ENCODE results near the gene AGBL4.

DNA sequence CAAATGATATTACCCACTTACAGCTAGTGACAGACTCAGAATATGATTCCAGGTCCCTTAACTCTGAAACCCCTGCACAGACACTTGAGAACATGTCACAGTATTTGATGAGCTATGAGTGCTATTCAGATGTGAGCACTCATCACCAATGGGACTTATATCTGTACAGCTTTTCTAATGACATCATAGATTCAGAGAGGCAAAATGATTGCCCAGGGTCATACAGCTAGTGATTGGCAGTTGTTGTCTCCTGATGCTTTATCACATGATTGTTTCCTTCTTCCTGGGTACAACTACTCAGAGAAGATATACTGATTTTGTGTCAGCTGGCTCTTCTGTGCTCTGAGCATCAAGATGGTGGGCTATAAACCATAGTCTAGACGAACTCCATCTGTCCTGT, 819.0 kb downstream of the AGBL4 start:
- TF ChIP-seq, protein P1, sequence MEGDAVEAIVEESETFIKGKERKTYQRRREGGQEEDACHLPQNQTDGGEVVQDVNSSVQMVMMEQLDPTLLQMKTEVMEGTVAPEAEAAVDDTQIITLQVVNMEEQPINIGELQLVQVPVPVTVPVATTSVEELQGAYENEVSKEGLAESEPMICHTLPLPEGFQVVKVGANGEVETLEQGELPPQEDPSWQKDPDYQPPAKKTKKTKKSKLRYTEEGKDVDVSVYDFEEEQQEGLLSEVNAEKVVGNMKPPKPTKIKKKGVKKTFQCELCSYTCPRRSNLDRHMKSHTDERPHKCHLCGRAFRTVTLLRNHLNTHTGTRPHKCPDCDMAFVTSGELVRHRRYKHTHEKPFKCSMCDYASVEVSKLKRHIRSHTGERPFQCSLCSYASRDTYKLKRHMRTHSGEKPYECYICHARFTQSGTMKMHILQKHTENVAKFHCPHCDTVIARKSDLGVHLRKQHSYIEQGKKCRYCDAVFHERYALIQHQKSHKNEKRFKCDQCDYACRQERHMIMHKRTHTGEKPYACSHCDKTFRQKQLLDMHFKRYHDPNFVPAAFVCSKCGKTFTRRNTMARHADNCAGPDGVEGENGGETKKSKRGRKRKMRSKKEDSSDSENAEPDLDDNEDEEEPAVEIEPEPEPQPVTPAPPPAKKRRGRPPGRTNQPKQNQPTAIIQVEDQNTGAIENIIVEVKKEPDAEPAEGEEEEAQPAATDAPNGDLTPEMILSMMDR (IDR thresholded peaks at IDR 0.05), result no peak
- TF ChIP-seq POLR2A (IDR thresholded peaks at IDR 0.05) (no peak), EP300 (IDR thresholded peaks at IDR 0.05) (no peak), POLR2AphosphoS5 (IDR thresholded peaks at IDR 0.05) (no peak)
